Caki2 (cell line): ENCODE measurements around the gene LDLRAD4. TPM values are rescaled to one million over a fixed set of nuclear protein-coding genes. Genes with fewer than 3 reads are reported as not detected.
A peak's percentile ranks its signal among the peaks of the same experiment; 100 is the strongest.

Experiments
- DNase-seq: peaks from one replicate; pipeline ENCODE4 v3.0.0-alpha.2; 2015; ENCODE audit warnings: low read depth
- in situ Hi-C: cut with HindIII; loops from 2 replicates; pipeline ENCODE4 v1.10.0; 2016; ENCODE audit warnings: low sequenced_read_pairs, low pct_unique_long_range_greater_than_20kb, mixed read lengths
- total RNA-seq: library from RNA; depleted of rRNA; stranded (reverse); fragments of >200 nt; shearing (Covaris generic); gene quantifications from 2 replicates; pipeline ENCODE4 v1.2.3, GENCODE V29; 2014; ENCODE audit warnings: low replicate concordance; rRNA removed

The LDLRAD4 gene
- 0.44 TPM in 1 of 2 replicates, not detected in the other for total RNA-seq

DNA sequence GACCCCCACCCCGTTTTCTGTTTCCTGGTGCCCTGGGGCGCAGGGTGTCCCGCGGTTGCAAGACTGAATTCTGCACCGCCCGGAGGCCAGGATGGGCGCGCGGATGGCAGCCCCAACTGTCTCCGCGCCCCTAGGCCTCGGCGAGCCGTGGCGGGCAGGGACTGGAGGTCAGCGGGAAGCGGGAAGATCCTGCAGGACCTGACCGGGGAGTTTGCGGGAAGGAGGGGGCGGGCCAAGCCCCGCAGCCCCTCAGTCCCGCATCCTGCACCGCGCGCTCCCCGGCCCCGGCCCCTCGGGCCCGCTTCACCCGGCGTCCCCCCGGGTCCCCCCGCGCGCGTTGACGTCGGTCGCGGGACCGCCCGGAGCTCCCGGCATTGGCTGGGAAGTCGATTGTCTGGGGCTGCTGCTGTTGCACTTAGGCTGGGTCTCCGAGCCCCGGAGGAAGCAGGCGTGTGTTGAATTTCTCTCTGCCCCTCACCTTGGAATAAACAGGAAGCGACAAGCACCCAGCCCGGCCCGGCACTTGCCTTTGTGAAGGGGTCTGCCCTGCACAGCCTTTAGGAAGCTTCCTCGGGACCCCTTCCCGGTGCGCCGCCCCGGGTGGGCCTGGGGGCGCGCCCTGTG lies at the start of gene LDLRAD4:
Gene LDLRAD4, plus strand, starts transcription at position 393 of the 624 bp plus-strand sequence.
- in situ Hi-C loops, result no loop called here
- no peak for DNase-seq

DNA sequence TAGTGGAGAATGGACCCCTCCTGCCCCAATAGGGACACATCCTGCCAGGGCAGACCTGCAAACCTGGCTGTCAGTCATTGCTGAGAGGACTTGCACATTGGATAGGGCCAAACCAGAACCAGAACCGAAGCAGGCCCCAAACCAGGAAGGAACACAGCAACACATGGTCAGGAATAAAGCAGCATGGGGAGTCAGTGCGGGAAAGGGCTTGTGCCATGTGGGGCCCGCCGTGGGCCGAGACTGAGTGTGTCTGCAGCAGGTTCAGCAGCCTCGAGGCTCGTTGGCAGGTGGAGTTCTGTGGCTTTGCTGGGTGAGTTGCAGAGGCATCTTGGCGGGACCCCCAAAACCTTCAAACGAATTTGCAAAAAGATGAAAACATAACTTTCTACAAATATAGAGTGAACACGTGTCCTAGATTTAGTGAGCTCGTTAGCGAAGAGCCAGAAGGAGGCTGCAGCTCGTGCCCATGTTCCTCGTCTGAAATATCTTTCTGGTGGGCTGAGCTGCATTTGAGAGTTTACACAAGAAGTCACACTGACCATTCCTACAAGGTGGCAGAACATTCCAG lies 44.9 kb upstream of the LDLRAD4 start:
- DNase-seq, result no peak
- in situ Hi-C loops, result no loop called here

- no peak for DNase-seq
- in situ Hi-C loops, result no loop called here
Observed at GRCh38 chr18:13175266-13175665, 43.3 kb upstream of the LDLRAD4 start.

GRCh38 chr18:13175754-13176210 lies 42.8 kb upstream of the LDLRAD4 start:
- DNase-seq, result peak; percentile 16

DNA sequence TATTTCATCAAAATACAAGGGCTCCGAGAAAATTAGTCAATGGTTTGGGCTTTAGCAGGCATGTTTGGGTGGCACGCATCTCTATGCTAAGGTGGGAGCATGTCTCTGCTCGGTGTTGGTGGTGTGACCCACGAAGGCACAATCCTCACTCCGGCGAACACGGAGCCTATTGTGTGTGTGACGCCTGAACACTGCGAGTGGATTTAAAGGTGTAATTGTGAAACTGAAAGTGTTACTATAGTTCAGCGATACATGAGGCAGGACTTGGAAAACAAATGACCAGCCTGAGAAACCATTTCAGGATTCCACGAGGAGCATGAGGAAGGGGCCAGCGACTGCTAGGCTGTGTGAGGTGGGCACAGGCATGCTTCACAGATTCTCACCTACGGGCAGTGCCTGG lies 41.7 kb upstream of the LDLRAD4 start:
- in situ Hi-C loops, result no loop called here
- DNase-seq, result no peak

More at GRCh38 chr18:13175754-13176210, 42.8 kb upstream of the LDLRAD4 start:
- in situ Hi-C loops, result no loop called here

DNA sequence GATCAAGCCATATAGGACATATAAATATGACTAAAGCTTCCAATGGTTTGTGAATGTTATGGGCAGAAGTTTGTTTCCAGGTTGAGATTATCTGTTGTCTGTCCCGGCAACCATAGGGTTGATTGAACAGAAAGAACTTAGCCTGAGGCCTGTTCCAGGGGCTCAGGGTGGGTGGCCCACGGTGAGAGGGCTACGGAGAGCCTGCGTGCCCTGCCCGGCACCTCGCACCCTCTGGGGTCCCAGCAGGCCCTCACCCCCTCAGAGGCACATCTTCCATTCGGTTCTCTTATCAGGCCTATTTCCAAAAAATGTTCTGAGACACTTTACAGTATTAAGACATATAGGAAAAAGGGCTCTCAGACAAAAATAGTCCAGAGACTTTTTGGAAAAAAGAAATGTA lies 40.4 kb upstream of the LDLRAD4 start:
- no peak for DNase-seq
- in situ Hi-C loops, result no loop called here

- in situ Hi-C loops, result no loop called here
- no peak for DNase-seq
Observed at GRCh38 chr18:13178976-13179375, 39.6 kb upstream of the LDLRAD4 start.

DNA sequence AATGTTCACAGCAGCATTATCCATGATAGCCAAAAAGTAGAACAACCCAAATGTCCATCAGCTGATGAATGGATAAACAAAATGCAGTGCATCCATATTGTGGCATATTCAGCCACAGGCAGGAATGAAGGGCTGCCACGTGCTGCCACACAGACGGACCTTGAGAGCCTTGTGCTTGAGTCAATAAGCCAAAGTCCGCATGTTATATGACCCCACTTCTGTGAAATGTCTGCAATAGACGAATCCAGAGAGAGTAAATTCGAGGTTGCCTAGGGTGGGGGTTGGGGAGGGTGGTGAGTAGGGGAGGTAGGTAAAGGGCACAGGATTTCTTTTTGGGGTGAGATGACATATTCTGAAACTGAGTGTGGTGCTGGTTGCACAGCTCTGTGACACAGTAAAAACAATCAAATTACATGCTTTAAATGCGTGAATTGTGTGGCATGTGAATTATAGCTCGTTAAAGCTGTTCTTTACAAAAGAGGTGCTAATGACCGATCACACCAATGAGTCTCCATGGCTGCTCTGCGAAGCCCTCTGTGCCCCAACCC lies 38.9 kb upstream of the LDLRAD4 start:
- in situ Hi-C loops, result no loop called here
- DNase-seq, result no peak

GRCh38 chr18:13180614-13181375 lies 37.8 kb upstream of the LDLRAD4 start:
- no peak for DNase-seq
- in situ Hi-C loops, result no loop called here

- in situ Hi-C loops, result no loop called here
- no peak for DNase-seq
Observed at GRCh38 chr18:13181765-13182164, 36.8 kb upstream of the LDLRAD4 start.

- no peak for DNase-seq
- in situ Hi-C loops, result no loop called here
Observed at GRCh38 chr18:13183359-13183758, 35.2 kb upstream of the LDLRAD4 start.

GRCh38 chr18:13183790-13184189 lies 34.8 kb upstream of the LDLRAD4 start:
- DNase-seq, result no peak
- in situ Hi-C loops, result no loop called here

DNA sequence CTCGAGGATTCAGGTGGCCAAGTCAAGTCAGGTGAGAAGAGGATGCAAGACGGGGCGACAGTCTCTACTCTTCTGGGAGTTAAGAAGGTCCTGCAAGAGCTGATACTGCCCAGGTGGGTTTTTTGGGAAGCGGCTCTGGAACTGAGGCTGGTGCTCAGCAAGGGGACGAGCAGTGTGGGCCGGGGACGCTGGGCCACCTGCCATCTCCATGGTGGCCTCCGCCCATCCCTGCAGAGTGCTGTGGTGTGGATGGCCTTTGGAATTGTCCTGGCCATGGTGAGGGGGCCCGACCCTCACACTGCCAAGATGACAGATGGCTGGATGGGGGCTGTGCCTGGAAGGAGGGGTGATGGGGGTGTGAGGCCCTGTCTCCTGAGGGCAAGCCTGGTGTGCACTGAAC lies 34.2 kb upstream of the LDLRAD4 start:
- in situ Hi-C loops, result no loop called here
- no peak for DNase-seq

- no peak for DNase-seq
- in situ Hi-C loops, result no loop called here
Observed at GRCh38 chr18:13185675-13186198, 32.8 kb upstream of the LDLRAD4 start.

- in situ Hi-C loops, result no loop called here
Observed at GRCh38 chr18:13186687-13187086, 31.9 kb upstream of the LDLRAD4 start.

DNA sequence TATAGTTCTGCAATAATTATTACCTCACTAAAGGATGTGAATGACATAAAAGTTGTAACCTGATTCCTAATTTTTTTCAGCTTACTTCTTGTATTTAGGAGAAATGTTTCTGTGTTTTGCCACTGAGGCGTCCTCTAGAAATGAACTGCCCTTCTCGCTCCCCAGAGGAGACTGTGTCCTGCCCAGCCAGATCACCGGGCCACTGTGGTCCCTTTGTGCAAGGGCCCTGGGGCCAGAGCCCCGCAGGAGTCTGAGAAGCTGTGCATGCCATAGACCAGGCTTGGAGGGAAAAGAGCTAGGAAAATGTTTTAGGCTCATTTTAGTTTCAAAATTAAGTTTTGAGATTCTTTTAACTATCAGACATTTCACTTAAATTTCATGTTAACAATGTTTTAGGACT lies 31.1 kb upstream of the LDLRAD4 start:
- no peak for DNase-seq
- in situ Hi-C loops, result no loop called here

More at GRCh38 chr18:13186687-13187086, 31.9 kb upstream of the LDLRAD4 start:
- no peak for DNase-seq

DNA sequence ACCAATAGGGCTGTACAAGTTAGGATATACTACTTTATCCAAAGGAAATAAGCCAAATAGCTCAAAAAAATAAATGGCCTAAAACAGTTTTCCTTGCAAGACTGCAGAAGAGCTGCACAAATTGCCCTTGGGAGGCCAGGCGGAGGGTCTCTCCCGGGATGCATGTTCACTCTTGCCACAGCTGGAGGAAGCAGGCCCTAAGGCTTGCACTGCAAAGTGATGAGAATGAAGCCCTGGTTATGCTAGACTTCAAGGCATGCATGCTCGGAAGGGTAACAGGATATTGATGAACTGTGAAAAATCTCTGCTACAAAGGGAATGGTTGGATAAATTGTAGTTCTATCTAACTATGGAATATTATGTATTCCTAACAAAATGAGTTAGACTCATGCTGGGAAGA lies 27.5 kb upstream of the LDLRAD4 start:
- in situ Hi-C loops, result no loop called here
- DNase-seq, result no peak

DNA sequence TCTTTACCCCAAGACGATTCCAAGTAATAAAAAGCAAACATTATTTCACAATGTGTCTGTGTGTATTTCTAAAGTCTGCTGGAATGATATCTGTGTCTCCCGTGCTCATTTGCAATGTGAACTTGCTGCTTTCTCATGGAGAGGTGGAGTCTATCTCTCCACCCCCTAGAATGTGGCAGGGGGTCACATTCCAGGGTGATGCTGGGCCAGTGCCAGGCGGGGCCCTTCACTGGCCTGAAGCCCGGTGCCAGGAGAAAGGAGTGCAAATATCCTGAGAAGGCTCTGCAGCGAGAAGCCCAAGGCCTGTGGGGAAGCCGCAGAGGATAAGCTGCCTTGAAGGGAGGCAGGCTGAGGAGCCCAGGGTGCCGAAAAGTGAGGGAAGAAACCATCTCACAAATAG lies 26.8 kb upstream of the LDLRAD4 start:
- in situ Hi-C loops, result no loop called here
- DNase-seq, result no peak

GRCh38 chr18:13192970-13193369 lies 25.6 kb upstream of the LDLRAD4 start:
- no peak for DNase-seq
- in situ Hi-C loops, result no loop called here
